GM21367 (cell line): ENCODE data around the gene SPACA9.

Source experiments
- ATAC-seq: cut with Tn5 transposase; IDR thresholded peaks from one replicate; pipeline ENCODE4 v1.9.1; 2021; ENCODE audit not compliant: unreplicated experiment

The SPACA9 gene

DNA sequence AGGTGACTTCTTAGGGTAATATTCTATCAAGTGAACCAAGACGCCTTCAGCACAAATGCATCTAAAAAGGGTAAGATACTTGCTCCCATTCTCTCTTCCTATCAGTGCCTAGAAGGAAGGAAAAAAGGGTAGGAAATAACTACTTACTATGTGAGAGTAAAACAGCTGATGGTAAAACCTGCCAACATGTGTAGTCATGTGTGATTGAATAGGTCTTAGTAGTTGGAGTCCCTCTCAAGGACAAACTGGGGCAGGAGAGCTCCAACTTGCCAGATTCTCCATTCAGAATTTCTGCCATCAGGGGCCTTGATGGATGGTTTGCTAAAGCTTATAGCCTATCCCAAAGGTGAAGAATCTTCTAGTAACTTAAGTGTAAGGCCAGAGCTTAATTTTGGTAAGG, 60.5 kb downstream of the SPACA9 start:
- no peak for ATAC-seq
